Measurements from ENCODE around the gene SUMO3.

The SUMO3 gene

GRCh38 chr21:44778094-44778493, 39.8 kb downstream of the SUMO3 start:
- no peak for DNase-seq

- no peak for DNase-seq
These were observed 42.9 kb downstream of the SUMO3 start for GRCh38 chr21:44774972-44775371.

GRCh38 chr21:44773291-44773932, 44.5 kb downstream of the SUMO3 start:
- DNase-seq = no peak

GRCh38 chr21:44771896-44772525, 45.9 kb downstream of the SUMO3 start:
- no peak for DNase-seq

GRCh38 chr21:44767834-44768831, 49.7 kb downstream of the SUMO3 start:
- DNase-seq = no peak

- no peak for DNase-seq
These were observed 51.0 kb downstream of the SUMO3 start for GRCh38 chr21:44766818-44767354.

- no peak for DNase-seq
These were observed 51.6 kb downstream of the SUMO3 start for GRCh38 chr21:44766014-44766817.

GRCh38 chr21:44765231-44766013, 52.4 kb downstream of the SUMO3 start:
- peak in 1 of 2 donors; percentile 17 for DNase-seq

- no peak for DNase-seq
These were observed 53.3 kb downstream of the SUMO3 start for GRCh38 chr21:44764319-44765230.

- no peak for DNase-seq
These were observed 54.2 kb downstream of the SUMO3 start for GRCh38 chr21:44763451-44764318.

- no peak for DNase-seq
These were observed 54.8 kb downstream of the SUMO3 start for GRCh38 chr21:44763050-44763378.

GRCh38 chr21:44762221-44763049, 55.4 kb downstream of the SUMO3 start:
- DNase-seq = no peak

- no peak for DNase-seq
These were observed 56.1 kb downstream of the SUMO3 start for GRCh38 chr21:44761747-44762208.

GRCh38 chr21:44761011-44761729, 56.7 kb downstream of the SUMO3 start:
- peak in 1 of 2 donors; percentile 10 for DNase-seq

- no peak for DNase-seq
These were observed 57.5 kb downstream of the SUMO3 start for GRCh38 chr21:44760376-44760775.

GRCh38 chr21:44759628-44760285, 58.1 kb downstream of the SUMO3 start:
- DNase-seq = no peak
